Neural progenitor cell (in vitro differentiated cells): Measurements from ENCODE around the gene UBN1. TPM values are rescaled to one million over a fixed set of nuclear protein-coding genes. Genes with fewer than 3 reads are reported as not detected.

Source experiments
- DNase-seq: peaks from one replicate; pipeline ENCODE4 v3.0.0-alpha.2; 2016; ENCODE audit warnings: low spot score
- H2AFZ ChIP-seq: fragments of 200-600 bp; sonication (generic); replicated peaks from 2 replicates; pipeline ENCODE4 v1.6.1; 2016; ENCODE audit warnings: antibody characterized with exemption
- H3F3A ChIP-seq: fragments of 200-600 bp; sonication (generic); 2 replicates; pipeline ENCODE4 v1.6.1; 2016; ENCODE audit warnings: antibody characterized with exemption, low read depth
- H3K27ac ChIP-seq: fragments of 200-600 bp; sonication (generic); 2 replicates; pipeline ENCODE4 v1.5.1; 2016; ENCODE audit warnings: mild to moderate bottlenecking
- H3K27me3 ChIP-seq: fragments of 200-600 bp; sonication (generic); 2 replicates; pipeline ENCODE4 v1.6.1; 2016; ENCODE audit warnings: mild to moderate bottlenecking, moderate library complexity
- H3K36me3 ChIP-seq: fragments of 200-600 bp; sonication (generic); 2 replicates; pipeline ENCODE4 v1.5.1; 2016
- H3K4me1 ChIP-seq: fragments of 200-600 bp; sonication (generic); 2 replicates; pipeline ENCODE4 v1.6.1; 2016; ENCODE audit warnings: mixed run types
- H3K4me2 ChIP-seq: fragments of 200-600 bp; sonication (generic); 2 replicates; pipeline ENCODE4 v1.6.1; 2016
- H3K4me3 ChIP-seq: fragments of 200-600 bp; sonication (generic); 2 replicates; pipeline ENCODE4 v1.5.1; 2016
- H3K79me2 ChIP-seq: fragments of 200-600 bp; sonication (generic); 2 replicates; pipeline ENCODE4 v1.6.1; 2016; ENCODE audit warnings: low read depth
- H3K9ac ChIP-seq: fragments of 200-600 bp; sonication (generic); 2 replicates; pipeline ENCODE4 v1.6.1; 2016
- H3K9me3 ChIP-seq: fragments of 200-600 bp; sonication (generic); 2 replicates; pipeline ENCODE4 v1.5.1; 2016; ENCODE audit warnings: low read depth
- H4K20me1 ChIP-seq: fragments of 200-600 bp; sonication (generic); 2 replicates; pipeline ENCODE4 v1.6.1; 2016; ENCODE audit warnings: low read depth
- H3K27ac Mint-ChIP-seq: 3 replicates; pipeline ENCODE4 v1.8.0; 2021; ENCODE audit warnings: mixed read lengths
- H3K27me3 Mint-ChIP-seq: 2 replicates; pipeline ENCODE4 v1.8.0; 2022; ENCODE audit warnings: low read depth, mild to moderate bottlenecking, inconsistent platforms, moderate library complexity, mixed read lengths; ENCODE audit not compliant: insufficient read depth
- H3K36me3 Mint-ChIP-seq: 3 replicates; pipeline ENCODE4 v1.8.0; 2021; ENCODE audit warnings: mixed read lengths
- H3K4me1 Mint-ChIP-seq: 3 replicates; pipeline ENCODE4 v1.8.0; 2021; ENCODE audit warnings: mixed read lengths
- H3K4me3 Mint-ChIP-seq: 3 replicates; pipeline ENCODE4 v1.8.0; 2021; ENCODE audit warnings: mild to moderate bottlenecking, moderate library complexity, mixed read lengths
- H3K9me3 Mint-ChIP-seq: 3 replicates; pipeline ENCODE4 v1.8.0; 2020; ENCODE audit warnings: mixed read lengths
- CTCF ChIP-seq: fragments of 200-600 bp; sonication (generic); IDR thresholded peaks from 2 replicates; pipeline ENCODE4 v1.5.1; 2017; ENCODE audit warnings: antibody characterized with exemption, mild to moderate bottlenecking
- EZH2 ChIP-seq: fragments of 200-600 bp; sonication (generic); IDR thresholded peaks from 2 replicates; pipeline ENCODE4 v1.6.1; 2017; ENCODE audit warnings: antibody characterized with exemption, mild to moderate bottlenecking, moderate library complexity
- EZH2phosphoT487 ChIP-seq: fragments of 200-600 bp; sonication (generic); IDR thresholded peaks from 2 replicates; pipeline ENCODE4 v1.6.1; 2017; ENCODE audit warnings: antibody characterized with exemption
- total RNA-seq: library from RNA; depleted of rRNA; stranded (reverse); fragments of >200 nt; gene quantifications from 2 replicates; pipeline ENCODE4 v1.2.3, GENCODE V29; 2015; ENCODE audit warnings: low replicate concordance

Gene UBN1
- total RNA-seq, 1 donor from 2014 or later = 28.4 TPM

GRCh38 chr16:4920826-4921225, 73.5 kb downstream of the UBN1 start:
- Histone ChIP-seq H4K20me1 (no peaks in the 10 kb centered on the region), H3K4me3 (no peak overlapping the region), H3K79me2 (no peaks in the 10 kb centered on the region), H3K9me3 (no peaks in the 10 kb centered on the region), H3K27ac (no peak overlapping the region), H3K9ac (no peak overlapping the region), H2AFZ (no peak overlapping the region), H3F3A (no peaks in the 10 kb centered on the region), H3K27me3 (no peaks in the 10 kb centered on the region), H3K4me1 (peaks cover 12% of the 10 kb centered on the region), H3K4me2 (no peak overlapping the region), H3K36me3 (no peaks in the 10 kb centered on the region)
- DNase-seq = no peak
- TF ChIP-seq CTCF = no peak
- TF ChIP-seq EZH2phosphoT487 = no peak
- TF ChIP-seq EZH2 = no peak
- H3K4me3 Mint-ChIP-seq = no peak overlapping the region
- no peak overlapping the region for H3K27ac Mint-ChIP-seq
- H3K4me1 Mint-ChIP-seq = peaks cover 15% of the 10 kb centered on the region
- peaks cover 13% of the 10 kb centered on the region for H3K27me3 Mint-ChIP-seq
- no peaks in the 10 kb centered on the region for H3K36me3 Mint-ChIP-seq
- H3K9me3 Mint-ChIP-seq = no peaks in the 10 kb centered on the region

- peak overlapping the region; percentile 52 for H3K4me3 Mint-ChIP-seq
- H3K27ac Mint-ChIP-seq = peak overlapping the region; percentile 66
- no peak for TF ChIP-seq EZH2phosphoT487
- TF ChIP-seq EZH2 = no peak
- TF ChIP-seq CTCF = no peak
- no peaks in the 10 kb centered on the region for H3K9me3 ChIP-seq
- no peak overlapping the region for H2AFZ ChIP-seq
- peaks cover 6% of the 10 kb centered on the region for H3K36me3 Mint-ChIP-seq
- no peak for DNase-seq
- H3K36me3 ChIP-seq = no peaks in the 10 kb centered on the region
- no peaks in the 10 kb centered on the region for H4K20me1 ChIP-seq
- no peaks in the 10 kb centered on the region for H3K79me2 ChIP-seq
- no peak overlapping the region for H3K4me2 ChIP-seq
- H3K4me3 ChIP-seq = no peak overlapping the region
- peaks cover 16% of the 10 kb centered on the region for H3K27me3 Mint-ChIP-seq
- H3F3A ChIP-seq = no peaks in the 10 kb centered on the region
- peaks cover 9% of the 10 kb centered on the region for H3K9me3 Mint-ChIP-seq
- H3K9ac ChIP-seq = no peak overlapping the region
- H3K27me3 ChIP-seq = no peaks in the 10 kb centered on the region
- H3K4me1 ChIP-seq = peaks cover 12% of the 10 kb centered on the region
- H3K4me1 Mint-ChIP-seq = peaks cover 13% of the 10 kb centered on the region
- no peak overlapping the region for H3K27ac ChIP-seq
These were observed 75.6 kb downstream of the UBN1 start for GRCh38 chr16:4922721-4923342.

GRCh38 chr16:4923853-4924252, 76.6 kb downstream of the UBN1 start:
- Mint-ChIP-seq H3K9me3 (peaks cover 9% of the 10 kb centered on the region), H3K36me3 (peaks cover 6% of the 10 kb centered on the region), H3K27ac (no peak overlapping the region), H3K4me3 (no peak overlapping the region), H3K27me3 (peaks cover 16% of the 10 kb centered on the region), H3K4me1 (peaks cover 13% of the 10 kb centered on the region)
- Histone ChIP-seq H3K4me3 (no peak overlapping the region), H3K79me2 (no peaks in the 10 kb centered on the region), H3K27ac (no peak overlapping the region), H3K9me3 (no peaks in the 10 kb centered on the region), H3K4me1 (peaks cover 7% of the 10 kb centered on the region), H4K20me1 (no peaks in the 10 kb centered on the region), H3K36me3 (no peaks in the 10 kb centered on the region), H3K9ac (no peak overlapping the region), H3K27me3 (no peaks in the 10 kb centered on the region), H2AFZ (no peak overlapping the region), H3K4me2 (no peak overlapping the region), H3F3A (no peaks in the 10 kb centered on the region)
- no peak for DNase-seq
- no peak for TF ChIP-seq EZH2phosphoT487
- TF ChIP-seq EZH2 = no peak
- no peak for TF ChIP-seq CTCF
